ENCODE measurements around the gene KRTAP9-2. TPM values are rescaled to one million over a fixed set of nuclear protein-coding genes. Genes with fewer than 3 reads are reported as not detected.
"Not testable (repeated sequence)": the region's sequence is repeated elsewhere in the genome, so short reads cannot be mapped to it uniquely, and the experiment has no call there.

The KRTAP9-2 gene
- total RNA-seq, 1 donor from 2014 or later: not detected

DNA sequence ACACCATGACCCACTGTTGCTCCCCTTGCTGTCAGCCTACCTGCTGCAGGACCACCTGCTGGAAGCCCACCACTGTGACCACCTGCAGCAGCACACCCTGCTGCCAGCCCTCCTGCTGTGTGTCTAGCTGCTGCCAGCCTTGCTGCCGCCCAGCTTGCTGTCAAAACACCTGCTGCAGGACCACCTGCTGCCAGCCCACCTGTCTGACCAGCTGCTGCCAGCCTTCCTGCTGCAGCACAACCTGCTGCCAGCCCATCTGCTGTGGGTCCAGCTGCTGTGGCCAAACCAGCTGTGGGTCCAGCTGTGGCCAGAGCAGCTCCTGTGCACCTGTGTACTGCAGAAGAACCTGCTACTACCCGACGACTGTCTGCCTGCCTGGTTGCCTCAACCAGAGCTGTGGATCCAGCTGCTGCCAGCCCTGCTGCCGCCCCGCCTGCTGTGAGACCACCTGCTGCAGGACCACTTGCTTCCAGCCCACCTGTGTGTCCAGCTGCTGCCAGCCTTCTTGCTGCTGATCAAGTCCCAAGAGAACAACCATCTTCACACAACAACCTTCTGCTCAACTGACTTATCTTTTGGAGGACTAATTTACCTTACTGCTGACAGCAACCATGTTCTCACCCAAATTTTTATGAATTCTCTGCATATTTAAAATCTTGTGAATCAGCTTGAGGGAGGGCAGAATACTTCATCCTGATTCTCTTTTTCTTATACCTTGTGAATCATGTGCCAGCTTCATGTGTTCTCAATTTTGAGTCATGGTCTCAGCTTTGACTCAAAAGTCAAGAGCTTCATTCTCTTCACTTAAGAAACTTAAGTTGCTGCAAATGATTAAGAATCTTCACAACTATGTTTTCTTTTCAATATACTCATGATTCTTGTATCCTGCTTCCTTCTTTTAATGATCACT lies 29.2 kb downstream of the KRTAP9-2 start, which contains the start of gene KRTAP9-9:
Gene KRTAP9-9, plus strand, starts transcription at position 4 of the 910 bp plus-strand sequence.
- intact Hi-C loops (cut with micrococcal nuclease): loop anchor here (5.0 kb wide), 1 partner anchor 42 kb away; no protein-coding TSS in a partner anchor
- peaks cover 35% of the 10 kb centered on the region for H3K27me3 Mint-ChIP-seq
- DNase-seq: peak; percentile 29
- not testable (repeated sequence) for H3K4me3 Mint-ChIP-seq; H3K9me3 Mint-ChIP-seq; H3K36me3 Mint-ChIP-seq (ENCODE audit: low read depth); H3K4me1 Mint-ChIP-seq; H3K27ac Mint-ChIP-seq

DNA sequence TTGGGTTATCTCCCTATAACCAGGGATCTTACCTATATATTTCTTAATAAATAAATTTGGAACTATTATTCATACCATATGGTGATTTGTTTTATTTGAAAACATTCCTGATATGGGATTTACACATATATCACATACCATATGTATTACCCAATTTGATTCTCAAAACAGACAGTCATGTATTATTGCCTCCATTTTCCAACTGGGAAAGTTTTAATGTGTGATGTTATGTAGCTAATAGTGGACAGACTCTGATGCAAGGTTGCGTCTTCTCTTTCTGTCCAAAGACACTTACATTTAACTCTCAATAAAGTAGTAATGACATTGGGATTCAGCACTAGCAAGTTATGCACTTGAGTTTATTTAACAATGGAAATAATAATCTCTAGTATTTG lies 29.8 kb downstream of the KRTAP9-2 start:
- H3K36me3 Mint-ChIP-seq (ENCODE audit: low read depth): no peaks in the 10 kb centered on the region
- no peaks in the 10 kb centered on the region for H3K9me3 Mint-ChIP-seq
- H3K27me3 Mint-ChIP-seq: peaks cover 38% of the 10 kb centered on the region
- no peaks in the 10 kb centered on the region for H3K4me1 Mint-ChIP-seq
- no peak overlapping the region for H3K27ac Mint-ChIP-seq
- intact Hi-C loops (cut with micrococcal nuclease): loop anchor here (5.0 kb wide), 1 partner anchor 41 kb away; no protein-coding TSS in a partner anchor
- DNase-seq: no peak
- H3K4me3 Mint-ChIP-seq: no peak overlapping the region

DNA sequence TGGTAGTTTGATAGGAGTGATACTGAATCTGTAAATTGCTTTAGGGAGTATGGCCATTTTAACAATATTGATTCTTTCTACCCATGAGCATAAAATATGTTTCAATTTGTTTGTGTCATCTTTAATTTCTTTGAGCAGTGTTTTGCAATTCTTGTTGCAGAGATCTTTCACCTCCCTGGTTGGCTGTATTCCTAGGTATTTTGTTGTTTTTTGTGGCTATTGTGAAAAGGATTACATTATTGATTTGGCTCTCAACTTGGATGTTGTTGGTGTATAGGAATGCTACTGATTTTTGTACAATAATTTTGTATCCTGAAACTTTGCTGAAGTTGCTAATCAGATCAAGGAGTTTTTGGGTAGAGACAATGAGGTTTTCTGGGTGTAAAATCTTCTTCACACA lies 32.0 kb downstream of the KRTAP9-2 start:
- Mint-ChIP-seq H3K9me3 (no peaks in the 10 kb centered on the region), H3K36me3 (ENCODE audit: low read depth) (no peaks in the 10 kb centered on the region), H3K4me3 (no peak overlapping the region), H3K4me1 (no peaks in the 10 kb centered on the region), H3K27me3 (peaks cover 33% of the 10 kb centered on the region), H3K27ac (no peak overlapping the region)
- intact Hi-C loops (cut with micrococcal nuclease): loop anchor here (5.0 kb wide), 1 partner anchor 39 kb away; no protein-coding TSS in a partner anchor
- no peak for DNase-seq

DNA sequence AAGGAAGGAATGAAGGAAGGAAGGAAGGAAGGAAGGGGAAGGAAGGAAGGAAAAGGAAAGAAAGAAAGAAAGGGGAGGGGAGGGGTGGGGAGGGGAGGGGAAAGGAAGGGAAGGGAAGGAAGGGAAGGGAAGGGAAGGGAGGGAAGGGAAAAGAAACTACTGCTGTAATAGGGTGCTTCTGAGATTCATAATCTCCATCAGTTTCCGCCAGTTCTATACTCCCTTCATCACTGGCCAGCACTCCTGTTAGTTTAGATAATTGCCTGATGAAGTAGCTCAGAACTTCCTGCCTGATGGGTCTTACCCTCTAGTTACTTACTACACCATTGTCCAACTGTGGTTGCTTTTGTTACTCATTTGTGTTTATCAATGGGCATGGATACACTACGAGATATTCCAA lies 36.8 kb downstream of the KRTAP9-2 start:
- intact Hi-C loops (cut with micrococcal nuclease): no loop called here
- H3K27me3 Mint-ChIP-seq: peaks cover 26% of the 10 kb centered on the region

DNA sequence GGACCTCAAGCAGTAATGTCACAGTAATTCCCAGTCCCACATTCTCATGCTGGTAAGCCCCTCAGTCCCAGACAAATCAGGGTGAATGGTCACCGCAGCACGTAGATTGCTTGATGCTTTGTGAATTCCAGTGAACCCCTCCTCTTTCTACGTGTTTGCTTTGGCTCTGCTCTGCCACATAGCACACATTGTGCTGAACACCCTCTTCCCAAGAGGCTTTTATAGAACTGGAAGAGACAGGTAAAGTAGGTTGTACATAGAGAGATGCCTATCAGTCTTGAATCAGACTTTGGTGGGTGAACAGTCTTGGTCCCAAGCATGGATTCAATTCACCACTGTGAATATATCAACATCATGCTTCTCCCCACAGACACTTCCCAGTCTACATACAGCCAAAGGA lies 38.2 kb downstream of the KRTAP9-2 start:
- peaks cover 20% of the 10 kb centered on the region for H3K27me3 Mint-ChIP-seq
- H3K4me3 Mint-ChIP-seq: no peak overlapping the region
- no peak overlapping the region for H3K27ac Mint-ChIP-seq
- no peaks in the 10 kb centered on the region for H3K4me1 Mint-ChIP-seq
- H3K9me3 Mint-ChIP-seq: no peaks in the 10 kb centered on the region
- DNase-seq: peak; percentile 34
- no peaks in the 10 kb centered on the region for H3K36me3 Mint-ChIP-seq (ENCODE audit: low read depth)
- intact Hi-C loops (cut with micrococcal nuclease): no loop called here

More for the DNA sequence above, 36.8 kb downstream of the KRTAP9-2 start:
- H3K4me1 Mint-ChIP-seq: no peaks in the 10 kb centered on the region
- no peaks in the 10 kb centered on the region for H3K9me3 Mint-ChIP-seq
- no peak overlapping the region for H3K27ac Mint-ChIP-seq
- no peaks in the 10 kb centered on the region for H3K36me3 Mint-ChIP-seq (ENCODE audit: low read depth)
- DNase-seq: peak; percentile 34
- H3K4me3 Mint-ChIP-seq: no peak overlapping the region

DNA sequence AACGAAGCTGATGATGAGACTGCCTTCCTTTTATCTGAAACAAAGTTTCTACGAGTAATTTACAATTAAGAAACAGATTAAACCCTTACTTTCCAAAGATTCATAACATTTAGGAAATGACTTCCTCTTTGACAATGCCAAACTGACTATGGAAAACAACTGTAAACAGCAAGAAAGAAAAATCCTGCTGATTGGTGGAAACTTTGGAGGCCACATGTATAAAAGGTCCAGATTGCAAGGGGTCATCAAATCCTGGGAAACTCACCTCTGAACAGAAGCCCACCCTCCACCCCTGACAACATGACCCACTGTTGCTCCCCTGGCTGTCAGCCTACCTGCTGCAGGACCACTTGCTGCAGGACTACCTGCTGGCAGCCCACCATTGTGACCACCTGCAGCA lies 38.6 kb downstream of the KRTAP9-2 start, which contains the start of gene KRTAP9-6:
Gene KRTAP9-6, plus strand, starts transcription at position 301 of the 400 bp plus-strand sequence. Its CDS starts 0 bp downstream, at position 301.
- no peaks in the 10 kb centered on the region for H3K9me3 Mint-ChIP-seq
- intact Hi-C loops (cut with micrococcal nuclease): no loop called here
- H3K27me3 Mint-ChIP-seq: peaks cover 20% of the 10 kb centered on the region
- no peak within 1 kb of the TSS for H3K27ac Mint-ChIP-seq
- no peak within 1 kb of the TSS for H3K4me3 Mint-ChIP-seq
- DNase-seq: peak; percentile 21
- H3K4me1 Mint-ChIP-seq: no peaks in the 10 kb centered on the region
- no peaks in the 10 kb centered on the region for H3K36me3 Mint-ChIP-seq (ENCODE audit: low read depth)

DNA sequence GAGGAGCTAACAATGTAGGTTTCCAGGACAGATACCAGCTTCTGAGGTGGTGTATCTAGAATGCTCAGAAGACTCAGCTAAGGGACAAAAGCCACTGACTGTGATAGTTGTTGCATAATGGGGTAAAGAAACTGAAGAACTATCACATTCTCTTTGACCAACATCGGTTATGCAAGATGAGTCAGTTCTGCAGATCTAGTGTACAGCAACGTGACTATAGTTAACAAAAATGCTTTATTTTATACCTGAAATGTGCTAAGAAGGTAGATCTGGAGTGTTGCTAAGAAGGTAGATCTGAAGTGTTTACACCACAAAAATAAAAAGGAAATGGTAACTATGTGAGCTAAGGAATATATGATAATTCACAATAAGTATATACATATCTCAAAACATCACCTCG lies 41.3 kb downstream of the KRTAP9-2 start:
- Mint-ChIP-seq H3K4me1 (no peaks in the 10 kb centered on the region), H3K36me3 (ENCODE audit: low read depth) (no peaks in the 10 kb centered on the region), H3K9me3 (no peaks in the 10 kb centered on the region), H3K4me3 (no peak overlapping the region), H3K27ac (no peak overlapping the region), H3K27me3 (peaks cover 6% of the 10 kb centered on the region)
- no peak for DNase-seq
- intact Hi-C loops (cut with micrococcal nuclease): no loop called here

DNA sequence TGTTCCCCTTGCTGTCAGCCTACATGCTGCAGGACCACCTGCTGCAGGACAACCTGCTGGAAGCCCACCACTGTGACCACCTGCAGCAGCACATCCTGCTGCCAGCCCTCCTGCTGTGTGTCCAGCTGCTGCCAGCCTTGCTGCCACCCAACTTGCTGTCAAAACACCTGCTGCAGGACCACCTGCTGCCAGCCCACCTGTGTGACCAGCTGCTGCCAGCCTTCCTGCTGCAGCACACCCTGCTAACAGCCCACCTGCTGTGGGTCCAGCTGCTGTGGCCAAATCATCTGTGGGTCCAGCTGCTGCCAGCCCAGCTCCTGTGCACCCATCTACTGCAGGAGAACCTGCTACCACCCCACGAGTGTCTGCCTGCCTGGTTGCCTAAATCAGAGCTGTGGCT lies 44.9 kb downstream of the KRTAP9-2 start:
- H3K4me1 Mint-ChIP-seq; H3K27me3 Mint-ChIP-seq; H3K36me3 Mint-ChIP-seq (ENCODE audit: low read depth); H3K9me3 Mint-ChIP-seq; intact Hi-C loops (cut with micrococcal nuclease); H3K27ac Mint-ChIP-seq; H3K4me3 Mint-ChIP-seq; DNase-seq: not testable (repeated sequence)

DNA sequence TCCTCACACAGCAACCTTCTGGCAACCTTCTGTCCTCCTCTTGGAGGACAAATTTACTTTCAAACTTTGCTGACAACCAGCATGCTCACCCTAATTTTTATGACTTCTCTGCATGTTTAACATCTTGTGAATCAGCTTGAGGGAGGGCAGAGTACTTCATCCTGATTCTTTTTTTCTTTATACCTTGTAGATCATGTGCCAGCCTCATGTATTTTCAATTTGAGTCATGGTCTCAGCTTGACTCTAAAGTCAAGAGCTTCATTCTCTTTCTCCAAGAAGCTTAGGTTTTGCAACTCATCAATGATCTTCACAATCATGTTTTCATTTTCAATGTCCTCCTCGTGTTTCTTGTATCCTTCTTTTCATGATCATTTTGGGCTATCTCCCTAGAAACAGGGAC lies 45.4 kb downstream of the KRTAP9-2 start:
- DNase-seq: no peak
- intact Hi-C loops (cut with micrococcal nuclease): no loop called here

DNA sequence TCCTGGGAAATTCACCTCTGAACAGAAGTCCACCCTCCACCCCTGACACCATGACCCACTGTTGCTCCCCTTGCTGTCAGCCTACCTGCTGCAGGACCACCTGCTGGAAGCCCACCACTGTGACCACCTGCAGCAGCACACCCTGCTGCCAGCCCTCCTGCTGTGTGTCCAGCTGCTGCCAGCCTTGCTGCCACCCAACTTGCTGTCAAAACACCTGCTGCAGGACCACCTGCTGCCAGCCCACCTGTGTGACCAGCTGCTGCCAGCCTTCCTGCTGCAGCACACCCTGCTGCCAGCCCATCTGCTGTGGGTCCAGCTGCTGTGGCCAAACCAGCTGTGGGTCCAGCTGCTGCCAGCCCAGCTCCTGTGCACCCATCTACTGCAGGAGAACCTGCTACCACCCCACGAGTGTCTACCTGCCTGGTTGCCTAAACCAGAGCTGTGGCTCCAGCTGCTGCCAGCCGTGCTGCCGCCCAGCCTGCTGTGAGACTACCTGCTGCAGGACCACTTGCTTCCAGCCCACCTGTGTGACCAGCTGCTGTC lies 49.3 kb downstream of the KRTAP9-2 start, which contains the start of gene KRTAP9-7:
Gene KRTAP9-7, plus strand, starts transcription at position 51 of the 543 bp plus-strand sequence. Its CDS starts 0 bp downstream, at position 51.
- peaks cover 11% of the 10 kb centered on the region for H3K27me3 Mint-ChIP-seq
- H3K36me3 Mint-ChIP-seq (ENCODE audit: low read depth); H3K4me1 Mint-ChIP-seq; H3K27ac Mint-ChIP-seq; H3K9me3 Mint-ChIP-seq; intact Hi-C loops (cut with micrococcal nuclease); H3K4me3 Mint-ChIP-seq: not testable (repeated sequence)
- DNase-seq: peak; percentile 45

More for the DNA sequence above, 45.4 kb downstream of the KRTAP9-2 start:
- H3K4me1 Mint-ChIP-seq: no peaks in the 10 kb centered on the region
- H3K4me3 Mint-ChIP-seq: no peak overlapping the region
- no peaks in the 10 kb centered on the region for H3K36me3 Mint-ChIP-seq (ENCODE audit: low read depth)
- H3K9me3 Mint-ChIP-seq: no peaks in the 10 kb centered on the region
- peaks cover 7% of the 10 kb centered on the region for H3K27me3 Mint-ChIP-seq
- H3K27ac Mint-ChIP-seq: no peak overlapping the region

Other genes with a start within 250 kb of the KRTAP9-2 start
- not detected in 2 replicates for gene KRT40, start 242.3 kb upstream of the KRTAP9-2 start, total RNA-seq
- not detected in 2 replicates for gene KRTAP3-3, start 232.5 kb upstream of the KRTAP9-2 start, total RNA-seq
- gene KRTAP3-2, start 226.7 kb upstream of the KRTAP9-2 start, total RNA-seq: not detected in 2 replicates
- gene KRTAP3-1, start 217.5 kb upstream of the KRTAP9-2 start, total RNA-seq: not detected in 2 replicates
- gene KRTAP1-5, start 199.4 kb upstream of the KRTAP9-2 start, total RNA-seq: not detected in 2 replicates
- gene KRTAP1-4, start 196.5 kb upstream of the KRTAP9-2 start, total RNA-seq: not detected in 2 replicates
- gene KRTAP1-3, start 191.8 kb upstream of the KRTAP9-2 start, total RNA-seq: not detected in 2 replicates
- gene KRTAP1-1, start 185.2 kb upstream of the KRTAP9-2 start, total RNA-seq: not detected in 2 replicates
- gene KRTAP2-1, start 179.3 kb upstream of the KRTAP9-2 start, total RNA-seq: not detected in 2 replicates
- gene KRTAP2-2, start 171.4 kb upstream of the KRTAP9-2 start, total RNA-seq: not detected in 2 replicates
- not detected in 2 replicates for gene KRTAP2-3, start 166.5 kb upstream of the KRTAP9-2 start, total RNA-seq
- gene KRTAP2-4, start 160.8 kb upstream of the KRTAP9-2 start, total RNA-seq: not detected in 2 replicates
- not detected in 2 replicates for gene KRTAP4-7, start 142.5 kb upstream of the KRTAP9-2 start, total RNA-seq
- gene KRTAP4-8, start 128.5 kb upstream of the KRTAP9-2 start, total RNA-seq: not detected in 2 replicates
- gene KRTAP4-16, start 124.4 kb upstream of the KRTAP9-2 start, total RNA-seq: not detected in 2 replicates
- not detected in 2 replicates for gene KRTAP4-9, start 121.3 kb upstream of the KRTAP9-2 start, total RNA-seq
- gene KRTAP4-11, start 108.3 kb upstream of the KRTAP9-2 start, total RNA-seq: not detected in 2 replicates
- not detected in 2 replicates for gene KRTAP4-12, start 102.5 kb upstream of the KRTAP9-2 start, total RNA-seq
- not detected in 2 replicates for gene KRTAP4-6, start 86.1 kb upstream of the KRTAP9-2 start, total RNA-seq
- gene KRTAP4-5, start 76.8 kb upstream of the KRTAP9-2 start, total RNA-seq: not detected in 2 replicates
- not detected in 2 replicates for gene KRTAP4-4, start 65.9 kb upstream of the KRTAP9-2 start, total RNA-seq
- not detected in 2 replicates for gene KRTAP4-3, start 58.4 kb upstream of the KRTAP9-2 start, total RNA-seq
- gene KRTAP4-2, start 48.4 kb upstream of the KRTAP9-2 start, total RNA-seq: not detected in 2 replicates
- not detected in 2 replicates for gene KRTAP4-1, start 41.7 kb upstream of the KRTAP9-2 start, total RNA-seq
- not detected in 2 replicates for gene KRTAP9-1, start 36.8 kb upstream of the KRTAP9-2 start, total RNA-seq
- not detected in 2 replicates for gene KRTAP9-3, start 5.8 kb downstream of the KRTAP9-2 start, total RNA-seq
- gene KRTAP9-8, start 11.4 kb downstream of the KRTAP9-2 start, total RNA-seq: not detected in 2 replicates
- not detected in 2 replicates for gene KRTAP9-4, start 23.0 kb downstream of the KRTAP9-2 start, total RNA-seq
- gene KRTAP9-9, start 28.7 kb downstream of the KRTAP9-2 start, total RNA-seq: not detected in 2 replicates
- gene KRTAP9-6, start 38.7 kb downstream of the KRTAP9-2 start, total RNA-seq: not detected in 2 replicates
- not detected in 2 replicates for gene KRTAP9-7, start 49.0 kb downstream of the KRTAP9-2 start, total RNA-seq
- not detected in 2 replicates for gene KRTAP29-1, start 76.2 kb downstream of the KRTAP9-2 start, total RNA-seq
- gene KRTAP16-1, start 82.7 kb downstream of the KRTAP9-2 start, total RNA-seq: not detected in 2 replicates
- not detected in 2 replicates for gene KRTAP17-1, start 89.1 kb downstream of the KRTAP9-2 start, total RNA-seq
- gene KRT33A, start 124.2 kb downstream of the KRTAP9-2 start, total RNA-seq: not detected in 2 replicates
- not detected in 2 replicates for gene KRT33B, start 143.2 kb downstream of the KRTAP9-2 start, total RNA-seq
- not detected in 2 replicates for gene KRT34, start 155.7 kb downstream of the KRTAP9-2 start, total RNA-seq
- gene KRT31, start 171.0 kb downstream of the KRTAP9-2 start, total RNA-seq: not detected in 2 replicates
- not detected in 2 replicates for gene KRT37, start 197.9 kb downstream of the KRTAP9-2 start, total RNA-seq
- not detected in 2 replicates for gene KRT38, start 214.3 kb downstream of the KRTAP9-2 start, total RNA-seq
- not detected in 2 replicates for gene KRT32, start 240.7 kb downstream of the KRTAP9-2 start, total RNA-seq

All from activated CD4-positive, alpha-beta T cell treated with anti-CD3 and anti-CD28 coated beads, Interleukin-2, amount 10 ng/mL, durations not matched to agents 24 days and 14 days (primary cell).